ENCODE measurements around the gene DDX20. TPM values are rescaled to one million over a fixed set of nuclear protein-coding genes. Genes with fewer than 3 reads are reported as not detected.
A peak's percentile ranks its signal among the peaks of the same experiment; 100 is the strongest.

DDX20 gene
- total RNA-seq, 2 donors from 2014 or later: 6.1 to 8.8 TPM

GRCh38 chr1:111754984-111755330, 744 bp upstream of the DDX20 start:
- peak overlapping the region; percentile 62 to 84 for H3K4me3 ChIP-seq
- H3K36me3 ChIP-seq: peaks cover 2% of the 10 kb centered on the region
- no peak for DNase-seq (ENCODE audit: low spot score)
- no peaks in the 10 kb centered on the region for H3K9me3 ChIP-seq
- H3K27ac ChIP-seq: peak overlapping the region; percentile 95 to 96
- TF ChIP-seq CTCF (IDR thresholded peaks at IDR 0.05): no peak
- no peaks in the 10 kb centered on the region for H3K27me3 ChIP-seq
- peaks cover 0 to 23% of the 10 kb centered on the region in 2 donors for H3K4me1 ChIP-seq

- no peak for DNase-seq (ENCODE audit: low spot score)
- no peaks in the 10 kb centered on the region for H3K27me3 ChIP-seq
- H3K36me3 ChIP-seq: peaks cover 13% of the 10 kb centered on the region
These were observed 418 bp downstream of the DDX20 start for GRCh38 chr1:111756124-111756513.

DNA sequence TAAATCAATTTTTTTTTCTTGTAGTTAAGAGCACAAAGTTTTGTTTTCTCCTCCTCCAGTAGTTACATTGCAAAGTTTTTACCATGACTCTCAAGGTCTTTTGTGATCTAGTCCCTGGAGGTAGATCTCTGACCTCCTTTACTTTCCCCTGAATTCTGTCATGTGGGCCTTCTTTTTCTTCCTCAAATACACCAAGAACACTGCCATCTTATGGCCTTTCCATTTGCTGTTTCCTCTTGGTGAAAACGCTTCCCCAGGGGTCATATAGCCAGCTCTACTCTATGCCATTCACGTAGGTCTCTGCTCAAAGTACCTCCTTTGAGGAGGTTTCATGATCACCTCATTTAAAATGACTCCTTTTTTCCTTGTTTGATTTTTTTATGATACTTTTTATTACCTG, 2.7 kb downstream of the DDX20 start:
- no peaks in the 10 kb centered on the region for H3K27me3 ChIP-seq
- DNase-seq (ENCODE audit: low spot score): no peak
- H3K9me3 ChIP-seq: no peaks in the 10 kb centered on the region
- no peak for TF ChIP-seq CTCF (IDR thresholded peaks at IDR 0.05)
- peaks cover 0 to 23% of the 10 kb centered on the region in 2 donors for H3K4me1 ChIP-seq
- no peak overlapping the region for H3K27ac ChIP-seq
- H3K4me3 ChIP-seq: no peak overlapping the region
- H3K36me3 ChIP-seq: peaks cover 36% of the 10 kb centered on the region

More at GRCh38 chr1:111756124-111756513, 418 bp downstream of the DDX20 start:
- H3K27ac ChIP-seq: peak overlapping the region; percentile 95 to 96
- TF ChIP-seq CTCF (IDR thresholded peaks at IDR 0.05): no peak
- H3K9me3 ChIP-seq: no peaks in the 10 kb centered on the region
- peaks cover 0 to 23% of the 10 kb centered on the region in 2 donors for H3K4me1 ChIP-seq
- H3K4me3 ChIP-seq: peak overlapping the region; percentile 62 to 84

- Histone ChIP-seq H3K27me3 (no peaks in the 10 kb centered on the region), H3K9me3 (no peaks in the 10 kb centered on the region), H3K4me3 (no peak overlapping the region), H3K4me1 (peaks cover 0 to 6% of the 10 kb centered on the region in 2 donors), H3K36me3 (peaks cover 67% of the 10 kb centered on the region), H3K27ac (no peak overlapping the region)
- no peak for TF ChIP-seq CTCF (IDR thresholded peaks at IDR 0.05)
- DNase-seq (ENCODE audit: low spot score): no peak
These were observed 6.0 kb downstream of the DDX20 start for GRCh38 chr1:111761717-111762116.

GRCh38 chr1:111762332-111762731, 6.6 kb downstream of the DDX20 start:
- H3K36me3 ChIP-seq: peaks cover 72% of the 10 kb centered on the region

More at GRCh38 chr1:111762332-111762731, 6.6 kb downstream of the DDX20 start:
- TF ChIP-seq CTCF (IDR thresholded peaks at IDR 0.05): no peak
- Histone ChIP-seq H3K27me3 (no peaks in the 10 kb centered on the region), H3K9me3 (no peaks in the 10 kb centered on the region), H3K27ac (no peak overlapping the region), H3K4me3 (no peak overlapping the region), H3K4me1 (peaks cover 0 to under 1% of the 10 kb centered on the region in 2 donors)
- no peak for DNase-seq (ENCODE audit: low spot score)

All from right atrium auricular region (tissue), 2 donors.